ENCODE measurements around the gene IPO8. TPM values are rescaled to one million over a fixed set of nuclear protein-coding genes. Genes with fewer than 3 reads are reported as not detected.

The IPO8 gene
- total RNA-seq, 1 experiment from 2014 or later = 75.0 TPM

DNA sequence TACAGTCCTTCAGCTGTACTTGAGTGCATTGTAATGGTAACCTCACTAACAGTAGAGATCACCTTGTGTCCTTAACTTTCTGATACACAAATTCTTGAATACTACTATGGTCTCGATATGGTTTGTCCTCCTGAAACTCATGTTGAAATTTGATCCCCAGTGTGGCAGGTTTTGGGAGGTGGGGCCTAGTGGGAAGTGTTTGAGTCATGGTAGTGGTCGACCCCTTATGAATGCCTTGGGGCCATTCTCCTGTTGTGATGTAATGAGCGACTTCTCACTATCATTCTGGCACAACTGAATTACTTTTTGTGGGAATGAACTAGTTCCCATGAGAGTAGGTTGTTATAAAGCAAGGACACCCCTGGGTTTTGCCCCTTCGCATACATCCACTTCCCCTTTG lies 52.3 kb downstream of the IPO8 start:
- no TSS peak for BruUV-seq (replicated peaks)
- H3K9me3 ChIP-seq (ENCODE audit: insufficient read depth, low read depth) = no peaks in the 10 kb centered on the region
- no peaks in the 10 kb centered on the region for H3K27me3 ChIP-seq (ENCODE audit: insufficient read depth, low read depth)
- H3K9me2 ChIP-seq (ENCODE audit: insufficient read depth) = no peaks in the 10 kb centered on the region
- H3K36me3 ChIP-seq (ENCODE audit: low read depth) = no peaks in the 10 kb centered on the region
- CTCF ChIA-PET = no interaction called here
- no peaks in the 10 kb centered on the region for H3K79me2 ChIP-seq (ENCODE audit: low read depth)
- POLR2A ChIA-PET (ENCODE audit: unreplicated experiment) = interaction anchor here (0.7 kb wide), 1 partner anchor 364 kb away, joined by 3 read pairs; no protein-coding TSS in a partner anchor
- no peak overlapping the region for H3K4me2 ChIP-seq
- no peaks in the 10 kb centered on the region for H3F3A ChIP-seq (ENCODE audit: insufficient read depth, low read depth)
- H2AFZ ChIP-seq = no peak overlapping the region
- no peak for DNase-seq
- no peak overlapping the region for H3K27ac ChIP-seq
- H3K4me3 ChIP-seq = no peak overlapping the region
- no peaks in the 10 kb centered on the region for H3K4me1 ChIP-seq (replicated peaks; ENCODE audit: insufficient read depth)
- no peaks in the 10 kb centered on the region; the same call in none of the 2 replicates for H4K20me1 ChIP-seq (ENCODE audit: insufficient read depth)
- TF ChIP-seq, protein P1, sequence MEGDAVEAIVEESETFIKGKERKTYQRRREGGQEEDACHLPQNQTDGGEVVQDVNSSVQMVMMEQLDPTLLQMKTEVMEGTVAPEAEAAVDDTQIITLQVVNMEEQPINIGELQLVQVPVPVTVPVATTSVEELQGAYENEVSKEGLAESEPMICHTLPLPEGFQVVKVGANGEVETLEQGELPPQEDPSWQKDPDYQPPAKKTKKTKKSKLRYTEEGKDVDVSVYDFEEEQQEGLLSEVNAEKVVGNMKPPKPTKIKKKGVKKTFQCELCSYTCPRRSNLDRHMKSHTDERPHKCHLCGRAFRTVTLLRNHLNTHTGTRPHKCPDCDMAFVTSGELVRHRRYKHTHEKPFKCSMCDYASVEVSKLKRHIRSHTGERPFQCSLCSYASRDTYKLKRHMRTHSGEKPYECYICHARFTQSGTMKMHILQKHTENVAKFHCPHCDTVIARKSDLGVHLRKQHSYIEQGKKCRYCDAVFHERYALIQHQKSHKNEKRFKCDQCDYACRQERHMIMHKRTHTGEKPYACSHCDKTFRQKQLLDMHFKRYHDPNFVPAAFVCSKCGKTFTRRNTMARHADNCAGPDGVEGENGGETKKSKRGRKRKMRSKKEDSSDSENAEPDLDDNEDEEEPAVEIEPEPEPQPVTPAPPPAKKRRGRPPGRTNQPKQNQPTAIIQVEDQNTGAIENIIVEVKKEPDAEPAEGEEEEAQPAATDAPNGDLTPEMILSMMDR (conservative IDR thresholded peaks at IDR 0.05) = no peak
- no peak for TF ChIP-seq EZH2 (IDR thresholded peaks at IDR 0.05; ENCODE audit: low read depth)
- intact Hi-C loops (cut with micrococcal nuclease; ENCODE audit: unreplicated experiment) = no loop called here

GRCh38 chr12:30640392-30640791 lies 55.3 kb downstream of the IPO8 start:
- Histone ChIP-seq H3K36me3 (ENCODE audit: low read depth) (peaks cover 3% of the 10 kb centered on the region; the same call in 1 of the 2 replicates), H3K27ac (no peak overlapping the region), H3K4me1 (replicated peaks; ENCODE audit: insufficient read depth) (no peaks in the 10 kb centered on the region), H2AFZ (no peak overlapping the region), H3K27me3 (ENCODE audit: insufficient read depth, low read depth) (no peaks in the 10 kb centered on the region), H3K4me2 (no peak overlapping the region), H3K9me2 (ENCODE audit: insufficient read depth) (no peaks in the 10 kb centered on the region), H3K4me3 (no peak overlapping the region), H4K20me1 (ENCODE audit: insufficient read depth) (no peaks in the 10 kb centered on the region; the same call in 1 of the 2 replicates), H3K79me2 (ENCODE audit: low read depth) (no peaks in the 10 kb centered on the region), H3F3A (ENCODE audit: insufficient read depth, low read depth) (no peaks in the 10 kb centered on the region), H3K9me3 (ENCODE audit: insufficient read depth, low read depth) (no peaks in the 10 kb centered on the region)
- no peak for TF ChIP-seq EZH2 (IDR thresholded peaks at IDR 0.05; ENCODE audit: low read depth)
- CTCF ChIA-PET = interaction anchor here (0.6 kb wide), 1 partner anchor 56 kb away, joined by 8 read pairs; the partner anchor contains the start of gene IPO8
- intact Hi-C loops (cut with micrococcal nuclease; ENCODE audit: unreplicated experiment) = no loop called here
- DNase-seq = no peak
- POLR2A ChIA-PET (ENCODE audit: unreplicated experiment) = no interaction called here
- BruUV-seq (replicated peaks) = no TSS peak

DNA sequence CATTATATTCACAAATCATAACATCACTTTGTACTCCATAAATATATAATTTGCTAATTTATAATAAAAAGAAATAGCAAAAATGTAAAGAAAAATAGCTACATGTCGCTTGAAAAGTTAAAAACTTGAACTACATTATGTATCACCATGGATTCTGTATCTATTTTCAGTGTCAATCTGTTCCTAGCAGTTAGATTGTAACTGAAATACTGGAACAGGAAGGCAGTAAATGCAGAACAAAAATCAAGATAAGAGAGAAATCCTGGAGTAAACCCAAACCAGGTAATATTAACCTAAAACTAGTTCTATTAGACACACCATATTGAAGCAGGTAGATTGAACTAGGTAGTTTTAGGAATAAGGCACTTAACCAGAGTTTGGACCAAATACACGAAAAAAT lies 60.3 kb downstream of the IPO8 start:
- intact Hi-C loops (cut with micrococcal nuclease; ENCODE audit: unreplicated experiment) = no loop called here
- Histone ChIP-seq H4K20me1 (ENCODE audit: insufficient read depth) (no peaks in the 10 kb centered on the region), H3K9me3 (ENCODE audit: insufficient read depth, low read depth) (no peaks in the 10 kb centered on the region), H3K4me3 (no peak overlapping the region), H3K4me2 (no peak overlapping the region), H3F3A (ENCODE audit: insufficient read depth, low read depth) (no peaks in the 10 kb centered on the region), H3K79me2 (ENCODE audit: low read depth) (no peaks in the 10 kb centered on the region), H3K4me1 (replicated peaks; ENCODE audit: insufficient read depth) (no peaks in the 10 kb centered on the region), H3K9me2 (ENCODE audit: insufficient read depth) (no peaks in the 10 kb centered on the region), H2AFZ (no peak overlapping the region), H3K36me3 (ENCODE audit: low read depth) (peaks cover 24% of the 10 kb centered on the region), H3K27ac (no peak overlapping the region), H3K27me3 (ENCODE audit: insufficient read depth, low read depth) (no peaks in the 10 kb centered on the region)
- no peak for DNase-seq
- ChIA-PET POLR2A (ENCODE audit: unreplicated experiment) (no interaction called here), CTCF (no interaction called here)
- TF ChIP-seq, protein P1 (conservative IDR thresholded peaks at IDR 0.05) = no peak
- no peak for TF ChIP-seq EZH2 (IDR thresholded peaks at IDR 0.05; ENCODE audit: low read depth)
- no TSS peak for BruUV-seq (replicated peaks)

GRCh38 chr12:30631740-30632139 lies 63.9 kb downstream of the IPO8 start:
- intact Hi-C loops (cut with micrococcal nuclease; ENCODE audit: unreplicated experiment) = no loop called here
- no peaks in the 10 kb centered on the region for H3K27me3 ChIP-seq (ENCODE audit: insufficient read depth, low read depth)
- peaks cover 20% of the 10 kb centered on the region for H3K36me3 ChIP-seq (ENCODE audit: low read depth)
- no peaks in the 10 kb centered on the region for H4K20me1 ChIP-seq (ENCODE audit: insufficient read depth)
- BruUV-seq (replicated peaks) = no TSS peak
- H3K79me2 ChIP-seq (ENCODE audit: low read depth) = no peaks in the 10 kb centered on the region
- H2AFZ ChIP-seq = no peak overlapping the region
- CTCF ChIA-PET = no interaction called here
- no peak overlapping the region for H3K4me2 ChIP-seq
- no peaks in the 10 kb centered on the region for H3K4me1 ChIP-seq (replicated peaks; ENCODE audit: insufficient read depth)
- TF ChIP-seq, protein P1 (conservative IDR thresholded peaks at IDR 0.05) = no peak
- no peak for TF ChIP-seq EZH2 (IDR thresholded peaks at IDR 0.05; ENCODE audit: low read depth)
- H3K27ac ChIP-seq = no peak overlapping the region
- POLR2A ChIA-PET (ENCODE audit: unreplicated experiment) = interaction anchor here (0.7 kb wide), 1 partner anchor 53 kb away, joined by 3 read pairs; no protein-coding TSS in a partner anchor
- no peak overlapping the region for H3K4me3 ChIP-seq
- H3K9me2 ChIP-seq (ENCODE audit: insufficient read depth) = no peaks in the 10 kb centered on the region
- DNase-seq = no peak
- no peaks in the 10 kb centered on the region for H3F3A ChIP-seq (ENCODE audit: insufficient read depth, low read depth)
- no peaks in the 10 kb centered on the region for H3K9me3 ChIP-seq (ENCODE audit: insufficient read depth, low read depth)
